Tibial nerve (tissue), 4 donors: ENCODE measurements around the gene SLTM. TPM values are rescaled to one million over a fixed set of nuclear protein-coding genes. Genes with fewer than 3 reads are reported as not detected.
A peak's percentile ranks its signal among the peaks of the same experiment; 100 is the strongest.
"Not testable (repeated sequence)": the region's sequence is repeated elsewhere in the genome, so short reads cannot be mapped to it uniquely, and the experiment has no call there.

ENCODE experiments used
- DNase-seq, 2 donors: peaks; one replicate each; pipeline ENCODE4 v3.0.0-alpha.2; 2019; ENCODE audit warnings: low spot score in 2 of 2
- H3K27ac ChIP-seq, 4 donors: fragments of 200-600 bp; sonication (generic) in 3 of 4; one replicate each; pipeline ENCODE4 v1.5.1; 2017 to 2019; ENCODE audit warnings: mild to moderate bottlenecking in 1 of 4
- H3K27me3 ChIP-seq, 2 donors: fragments of 200-600 bp; sonication (generic) in 1 of 2; one replicate each; pipeline versions ENCODE4 v1.5.1 to v1.6.0; 2017 to 2019
- H3K36me3 ChIP-seq, 3 donors: fragments of 200-600 bp; sonication (generic); one replicate each; pipeline ENCODE4 v1.5.1; 2018 to 2019
- H3K4me1 ChIP-seq, 4 donors: fragments of 200-600 bp; sonication (generic) in 3 of 4; one replicate each; pipeline ENCODE4 v1.5.1; 2017 to 2019
- H3K4me3 ChIP-seq, 4 donors: fragments of 200-600 bp; sonication (generic) in 3 of 4; one replicate each; pipeline ENCODE4 v1.5.1; 2017 to 2019; ENCODE audit warnings: mild to moderate bottlenecking in 1 of 4, moderate library complexity in 1 of 4
- H3K9me3 ChIP-seq, 4 donors: fragments of 200-600 bp; sonication (generic) in 3 of 4; one replicate each; pipeline ENCODE4 v1.5.1; 2017 to 2019
- CTCF ChIP-seq, 5 experiments: fragments of 200-600 bp in 3 of 5; fragments of 450-650 bp in 2 of 5; sonication (generic) in 3 of 5; IDR thresholded peaks; one replicate each; pipeline ENCODE4 v1.5.1; 2016 to 2019; ENCODE audit warnings: antibody characterized with exemption in 5 of 5, mild to moderate bottlenecking in 3 of 5, moderate library complexity in 2 of 5
- EP300 ChIP-seq, 2 donors: sonication (generic); formaldehyde crosslinking; IDR thresholded peaks; one replicate each; pipeline ENCODE4 v1.6.1; 2017; ENCODE audit warnings: antibody characterized with exemption in 2 of 2, mild to moderate bottlenecking in 1 of 2
- POLR2A ChIP-seq, 2 donors: fragments of 450-650 bp; IDR thresholded peaks; one replicate each; pipeline ENCODE4 v1.6.1; 2017; ENCODE audit warnings: antibody characterized with exemption in 2 of 2, mild to moderate bottlenecking in 2 of 2, moderate library complexity in 2 of 2
- WGBS, 2 donors: methylation state at CpG; one replicate each; pipeline ENCODE4 v1.1.5; 2018; 5-methylcytosine and 5-hydroxymethylcytosine counted together
- total RNA-seq, 4 donors: library from RNA; depleted of rRNA; stranded (reverse); fragments of >200 nt; gene quantifications; one replicate each; pipeline ENCODE4 v1.1.0, GENCODE V29; 2016

SLTM gene
- total RNA-seq, 4 donors from 2014 or later: 87.9 to 126 (median 115) TPM

- Histone ChIP-seq H3K36me3 (no peaks in the 10 kb centered on the region), H3K27me3 (no peaks in the 10 kb centered on the region), H3K9me3 (no peaks in the 10 kb centered on the region), H3K4me3 (peak overlapping the region; percentile 15 to 46 (median 33)), H3K4me1 (peaks cover 0 to 21% (median 5%) of the 10 kb centered on the region in 4 donors), H3K27ac (peak overlapping the region in 1 of 4 donors; percentile 29)
- no peak for TF ChIP-seq CTCF (IDR thresholded peaks at IDR 0.05)
- no peak for TF ChIP-seq POLR2A (IDR thresholded peaks at IDR 0.05)
- TF ChIP-seq EP300 (IDR thresholded peaks at IDR 0.05): no peak
- DNase-seq: no peak
- WGBS, 2 donors: 82 to 92% methylated on average over 14 to 15 of the region's 15 CpGs
These were observed 68.0 kb downstream of the SLTM start for GRCh38 chr15:58865425-58865880.

GRCh38 chr15:58864602-58865424, 68.7 kb downstream of the SLTM start:
- peak overlapping the region; percentile 15 to 46 (median 33) for H3K4me3 ChIP-seq
- no peaks in the 10 kb centered on the region for H3K9me3 ChIP-seq
- no peak for DNase-seq
- H3K4me1 ChIP-seq: peaks cover 0 to 21% (median 5%) of the 10 kb centered on the region in 4 donors
- H3K27ac ChIP-seq: peak overlapping the region in 2 of 4 donors; percentile 29 to 33
- 19 to 42% methylated on average over 17 to 50 of the region's 54 CpGs for WGBS, 2 donors
- no peaks in the 10 kb centered on the region for H3K36me3 ChIP-seq
- TF ChIP-seq EP300 (IDR thresholded peaks at IDR 0.05): no peak
- no peak for TF ChIP-seq POLR2A (IDR thresholded peaks at IDR 0.05)
- TF ChIP-seq CTCF (IDR thresholded peaks at IDR 0.05): no peak
- H3K27me3 ChIP-seq: no peaks in the 10 kb centered on the region

- TF ChIP-seq EP300 (IDR thresholded peaks at IDR 0.05) (no peak), POLR2A (IDR thresholded peaks at IDR 0.05) (no peak), CTCF (IDR thresholded peaks at IDR 0.05) (no peak)
- Histone ChIP-seq H3K36me3 (no peaks in the 10 kb centered on the region), H3K4me1 (peaks cover 0 to 21% (median 5%) of the 10 kb centered on the region in 4 donors), H3K27ac (no peak overlapping the region), H3K9me3 (no peaks in the 10 kb centered on the region), H3K4me3 (no peak overlapping the region), H3K27me3 (no peaks in the 10 kb centered on the region)
- DNase-seq: no peak
- 63 to 67% methylated on average over 2 of the region's 2 CpGs for WGBS, 2 donors
These were observed 71.2 kb downstream of the SLTM start for GRCh38 chr15:58862326-58862725.

GRCh38 chr15:58856621-58857020, 76.9 kb downstream of the SLTM start:
- peaks cover 0 to 13% (median 0%) of the 10 kb centered on the region in 4 donors for H3K4me1 ChIP-seq
- not testable (repeated sequence) for H3K27ac ChIP-seq, DNase-seq, H3K9me3 ChIP-seq, H3K4me3 ChIP-seq, H3K27me3 ChIP-seq
- H3K36me3 ChIP-seq: peaks cover 0 to 22% (median 0%) of the 10 kb centered on the region in 3 donors
- WGBS, 2 donors: 76 to 85% methylated on average over 1 of the region's 1 CpG

- H3K36me3 ChIP-seq: peaks cover 0 to 27% (median 0%) of the 10 kb centered on the region in 3 donors
- no peaks in the 10 kb centered on the region for H3K27me3 ChIP-seq
- no peaks in the 10 kb centered on the region for H3K9me3 ChIP-seq
- TF ChIP-seq POLR2A (IDR thresholded peaks at IDR 0.05): no peak
- no peak for TF ChIP-seq CTCF (IDR thresholded peaks at IDR 0.05)
- no peak for TF ChIP-seq EP300 (IDR thresholded peaks at IDR 0.05)
- H3K4me3 ChIP-seq: no peak overlapping the region
- no peak overlapping the region for H3K27ac ChIP-seq
- no peak for DNase-seq
- peaks cover 0 to 12% (median 0%) of the 10 kb centered on the region in 4 donors for H3K4me1 ChIP-seq
These were observed 77.4 kb downstream of the SLTM start for GRCh38 chr15:58856086-58856485.
